Measurements from ENCODE around the gene LPAR2.

GRCh38 chr19:19644054-19644388 is 16.0 kb upstream of the LPAR2 start:
- TF ChIP-seq CTCF (IDR thresholded peaks at IDR 0.05; ENCODE audit: low read length) (no peak), EZH2phosphoT487 (IDR thresholded peaks at IDR 0.05; ENCODE audit: low read length) (no peak)

Data from MM.1S (cell line).